Suppressor macrophage (primary cell): Measurements from ENCODE around the gene GLYATL1B.
"Not testable (repeated sequence)": the region's sequence is repeated elsewhere in the genome, so short reads cannot be mapped to it uniquely, and the experiment has no call there.

Source experiments
- DNase-seq, 4 experiments: peaks; one replicate each; pipeline ENCODE4 v3.0.0-alpha.2; 2020 to 2022

The GLYATL1B gene

GRCh38 chr11:59097113-59097708 lies 11.1 kb downstream of the GLYATL1B start:
- DNase-seq: peak; percentile 78 to 83 (median 80)

- DNase-seq: not testable (repeated sequence)
Measured at GRCh38 chr11:59097938-59098337, 11.8 kb downstream of the GLYATL1B start.

GRCh38 chr11:59102259-59102765 lies 16.2 kb downstream of the GLYATL1B start:
- peak; percentile 61 to 85 (median 78) for DNase-seq

GRCh38 chr11:59106363-59107336 lies 20.5 kb downstream of the GLYATL1B start, which contains the start of gene FAM111B:
Gene FAM111B, plus strand, starts transcription at chr11:59107237. Its CDS starts 2,389 bp downstream, at chr11:59109626.
- peak; percentile 84 to 91 (median 88) for DNase-seq

- not testable (repeated sequence) for DNase-seq
Measured at GRCh38 chr11:59107721-59108120, 21.6 kb downstream of the GLYATL1B start.

- DNase-seq: no peak
Measured at GRCh38 chr11:59112494-59112893, 26.4 kb downstream of the GLYATL1B start.

GRCh38 chr11:59114344-59114743 lies 28.2 kb downstream of the GLYATL1B start:
- no peak for DNase-seq

GRCh38 chr11:59115553-59115952 lies 29.4 kb downstream of the GLYATL1B start:
- DNase-seq: no peak

GRCh38 chr11:59117774-59118173 lies 31.7 kb downstream of the GLYATL1B start:
- no peak for DNase-seq

- no peak for DNase-seq
Measured at GRCh38 chr11:59119826-59120225, 33.7 kb downstream of the GLYATL1B start.

- peak; percentile 81 to 90 (median 82) for DNase-seq
Measured at GRCh38 chr11:59135648-59136461, 49.7 kb downstream of the GLYATL1B start.

- not testable (repeated sequence) for DNase-seq
Measured at GRCh38 chr11:59136551-59136950, 50.4 kb downstream of the GLYATL1B start.

- DNase-seq: no peak
Measured at GRCh38 chr11:59137190-59137589, 51.1 kb downstream of the GLYATL1B start.

- DNase-seq: peak in 3 of 4 experiments; percentile 18 to 41 (median 20)
Measured at GRCh38 chr11:59138643-59139042, 52.5 kb downstream of the GLYATL1B start.

GRCh38 chr11:59141191-59141590 lies 55.1 kb downstream of the GLYATL1B start:
- no peak for DNase-seq

GRCh38 chr11:59141673-59142460 lies 55.8 kb downstream of the GLYATL1B start:
- no peak for DNase-seq

- peak; percentile 90 to 95 (median 94) for DNase-seq
Measured at GRCh38 chr11:59142530-59143507, 56.7 kb downstream of the GLYATL1B start, which contains the start of gene FAM111A. Gene FAM111A, plus strand, starts transcription at chr11:59142856. Its CDS starts 6,017 bp downstream, at chr11:59148873.

- no peak for DNase-seq
Measured at GRCh38 chr11:59144096-59144495, 58.0 kb downstream of the GLYATL1B start.
